Chondrocyte (in vitro differentiated cells): Measurements from ENCODE around the gene NBEAL1. TPM values are rescaled to one million over a fixed set of nuclear protein-coding genes. Genes with fewer than 3 reads are reported as not detected.
"Not testable (repeated sequence)": the region's sequence is repeated elsewhere in the genome, so short reads cannot be mapped to it uniquely, and the experiment has no call there.

Experiments used
- DNase-seq: peaks from one replicate; pipeline ENCODE4 v3.0.0; 2021; ENCODE audit warnings: mixed read lengths, low spot score
- H3K27ac Mint-ChIP-seq: one replicate; pipeline ENCODE4 v1.8.0; 2021; ENCODE audit warnings: mild to moderate bottlenecking, moderate library complexity, mixed read lengths; ENCODE audit not compliant: unreplicated experiment
- H3K27me3 Mint-ChIP-seq: 2 replicates; pipeline ENCODE4 v1.8.0; 2021; ENCODE audit warnings: low read depth, mixed read lengths
- H3K36me3 Mint-ChIP-seq: 2 replicates; pipeline ENCODE4 v1.8.0; 2021; ENCODE audit warnings: low read depth, mixed read lengths
- H3K4me1 Mint-ChIP-seq: 2 replicates; pipeline ENCODE4 v1.8.0; 2021; ENCODE audit warnings: low read depth, mild to moderate bottlenecking, mixed read lengths
- H3K4me3 Mint-ChIP-seq: one replicate; pipeline ENCODE4 v1.8.0; 2021; ENCODE audit warnings: mild to moderate bottlenecking, moderate library complexity, mixed read lengths; ENCODE audit not compliant: unreplicated experiment
- H3K9me3 Mint-ChIP-seq: 2 replicates; pipeline ENCODE4 v1.8.0; 2021; ENCODE audit warnings: low read depth, mixed read lengths
- CTCF ChIP-seq: fragments of 200-600 bp; sonication (generic); IDR thresholded peaks from 2 replicates; pipeline ENCODE4 v1.5.0; 2021; ENCODE audit warnings: antibody characterized with exemption, mild to moderate bottlenecking, moderate library complexity
- long read RNA-seq: library from polyadenylated mRNA; stranded (forward); transcript quantifications from one replicate; pipeline ENCODE4 v2.0.0, GENCODE V29; 2021
- total RNA-seq: library from RNA; stranded (reverse); gene quantifications from 3 replicates; pipeline ENCODE4 v1.2.1, GENCODE V29; 2021

NBEAL1 gene
- total RNA-seq: 37.9 to 41.4 TPM (median 38.7 TPM) in 3 replicates
- long read RNA-seq, partial matches to known transcripts: 3 of 4 reads
- long read RNA-seq, other reads (novel, unspliced or antisense): 1 of 4 reads

GRCh38 chr2:203014456-203015199, at the start of gene NBEAL1:
Gene NBEAL1 (plus strand): TSS chr2:203014875. CDS start chr2:203016385, 1,510 bp downstream.
- Mint-ChIP-seq H3K27ac (peak within 1 kb of the TSS; percentile 96), H3K36me3 (peaks cover 2% of the 10 kb centered on the region), H3K27me3 (no peaks in the 10 kb centered on the region), H3K9me3 (no peaks in the 10 kb centered on the region), H3K4me3 (peak within 1 kb of the TSS; percentile 96), H3K4me1 (peaks cover 40% of the 10 kb centered on the region)
- no peak for TF ChIP-seq CTCF
- peak; percentile 98 for DNase-seq

DNA sequence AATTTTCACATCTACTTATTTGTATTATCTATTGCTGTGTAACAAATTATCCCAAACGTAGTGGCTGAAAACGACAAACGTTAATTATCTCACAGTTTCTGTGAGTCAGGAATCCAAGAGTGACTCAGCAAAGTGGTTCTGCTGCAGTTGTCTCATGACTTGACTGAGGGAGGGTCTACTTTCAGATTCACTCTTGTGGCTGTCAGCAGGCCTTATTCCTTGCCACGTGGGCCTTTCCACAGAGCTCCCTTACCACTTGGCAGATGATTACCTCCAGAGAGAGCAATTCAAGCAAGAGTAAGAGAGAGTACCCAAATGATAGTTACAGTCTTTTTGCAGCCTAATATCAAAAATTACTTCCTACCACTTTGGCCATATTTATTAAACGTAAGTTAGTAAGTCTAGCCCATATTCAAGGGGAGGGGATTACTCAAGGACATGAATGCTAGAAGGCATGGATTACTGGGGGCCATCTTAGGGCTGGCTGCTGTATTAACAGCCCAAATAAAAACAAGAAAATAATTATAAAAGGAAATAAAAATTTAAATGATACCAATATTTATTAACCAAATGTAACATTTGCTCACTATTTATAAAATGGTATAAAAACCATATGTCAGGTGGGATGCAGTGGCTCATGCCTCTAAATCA, 48.7 kb upstream of the NBEAL1 start:
- Mint-ChIP-seq H3K27me3 (no peaks in the 10 kb centered on the region), H3K4me3 (no peak overlapping the region), H3K4me1 (peaks cover 9% of the 10 kb centered on the region), H3K9me3 (no peaks in the 10 kb centered on the region), H3K36me3 (no peaks in the 10 kb centered on the region), H3K27ac (peak overlapping the region; percentile 92)
- no peak for DNase-seq
- TF ChIP-seq CTCF: no peak

DNA sequence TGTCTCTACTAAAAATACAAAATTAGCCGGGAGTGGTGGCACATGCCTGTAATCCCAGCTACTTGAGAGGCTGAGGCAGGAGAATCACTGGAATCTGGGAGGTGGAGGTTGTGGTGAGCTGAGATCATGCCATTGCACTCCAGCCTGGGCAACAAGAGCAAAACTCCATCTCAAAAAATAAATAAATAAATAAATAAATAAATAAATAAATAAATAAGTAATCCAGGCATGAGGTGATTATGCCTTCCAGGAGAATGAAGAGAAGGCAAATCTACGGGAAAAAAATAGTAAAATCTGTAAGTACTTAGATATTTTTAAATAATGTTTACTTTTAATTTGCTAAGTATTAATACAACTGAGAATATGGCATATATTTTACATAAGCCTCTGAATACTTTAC, 45.3 kb upstream of the NBEAL1 start:
- not testable (repeated sequence) for H3K27ac Mint-ChIP-seq, DNase-seq, H3K4me1 Mint-ChIP-seq, H3K36me3 Mint-ChIP-seq, H3K27me3 Mint-ChIP-seq, H3K9me3 Mint-ChIP-seq, H3K4me3 Mint-ChIP-seq

- no peaks in the 10 kb centered on the region for H3K9me3 Mint-ChIP-seq
- TF ChIP-seq CTCF: no peak
- no peaks in the 10 kb centered on the region for H3K27me3 Mint-ChIP-seq
- no peak for DNase-seq
- no peak overlapping the region for H3K4me3 Mint-ChIP-seq
- no peak overlapping the region for H3K27ac Mint-ChIP-seq
- peaks cover 15% of the 10 kb centered on the region for H3K36me3 Mint-ChIP-seq
- no peaks in the 10 kb centered on the region for H3K4me1 Mint-ChIP-seq
Measured at GRCh38 chr2:202976809-202977208, 37.9 kb upstream of the NBEAL1 start.

DNA sequence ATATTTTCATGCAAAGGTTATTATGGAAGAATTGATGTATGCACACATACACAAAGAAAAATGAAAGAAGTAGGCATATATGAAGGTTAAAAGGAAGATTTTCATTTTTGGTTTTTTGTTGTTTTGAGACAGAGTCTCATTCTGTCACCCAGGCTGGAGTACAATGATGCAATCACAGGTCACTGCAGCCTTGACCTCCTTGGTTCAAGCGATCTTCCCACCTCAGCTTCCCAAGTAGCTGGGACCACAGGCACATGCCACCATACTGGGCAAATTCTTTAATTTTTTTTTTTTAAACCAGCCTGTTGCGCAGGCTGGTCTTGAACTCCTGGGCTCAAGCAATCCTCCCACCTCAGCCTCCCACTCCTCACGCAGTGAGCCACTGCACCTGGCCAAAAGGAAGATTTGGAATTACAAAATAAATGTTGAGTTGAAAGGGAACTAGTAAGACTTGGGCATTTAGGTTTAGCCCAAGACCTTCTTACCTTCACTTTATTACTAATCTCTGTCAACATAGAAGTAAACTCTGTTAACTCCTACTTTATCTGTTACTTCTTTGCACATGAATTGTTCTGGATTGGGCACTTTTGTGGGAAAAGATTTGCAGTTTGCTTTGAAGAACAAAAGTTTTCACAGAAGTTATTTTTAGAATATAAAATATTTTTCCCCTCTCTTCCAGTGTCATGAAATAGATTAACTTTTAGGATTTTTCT, 31.7 kb upstream of the NBEAL1 start:
- Mint-ChIP-seq H3K27me3 (no peaks in the 10 kb centered on the region), H3K36me3 (peaks cover 12% of the 10 kb centered on the region), H3K4me1 (peaks cover 16% of the 10 kb centered on the region), H3K4me3 (no peak overlapping the region), H3K27ac (peak overlapping the region; percentile 70), H3K9me3 (no peaks in the 10 kb centered on the region)
- TF ChIP-seq CTCF: no peak
- DNase-seq: no peak
